Activated T-helper 1 cell treated with Interleukin-2 at 50 U/mL for 16 hours (primary cell): ENCODE results near the gene LSAMP.
"Not testable (repeated sequence)": the region's sequence is repeated elsewhere in the genome, so short reads cannot be mapped to it uniquely, and the experiment has no call there.

Experiments used
- DNase-seq: peaks from one replicate; pipeline ENCODE4 v3.0.0-alpha.2; 2020; ENCODE audit warnings: low read depth

Gene LSAMP

GRCh38 chr3:115833074-115833473 lies 612.2 kb downstream of the LSAMP start:
- DNase-seq, result no peak

GRCh38 chr3:115832265-115832664 lies 613.0 kb downstream of the LSAMP start:
- no peak for DNase-seq

- no peak for DNase-seq
Observed at GRCh38 chr3:115831864-115832263, 613.4 kb downstream of the LSAMP start.

- no peak for DNase-seq
Observed at GRCh38 chr3:115830764-115831395, 614.4 kb downstream of the LSAMP start.

- DNase-seq, result no peak
Observed at GRCh38 chr3:115828401-115828800, 616.9 kb downstream of the LSAMP start.

DNA sequence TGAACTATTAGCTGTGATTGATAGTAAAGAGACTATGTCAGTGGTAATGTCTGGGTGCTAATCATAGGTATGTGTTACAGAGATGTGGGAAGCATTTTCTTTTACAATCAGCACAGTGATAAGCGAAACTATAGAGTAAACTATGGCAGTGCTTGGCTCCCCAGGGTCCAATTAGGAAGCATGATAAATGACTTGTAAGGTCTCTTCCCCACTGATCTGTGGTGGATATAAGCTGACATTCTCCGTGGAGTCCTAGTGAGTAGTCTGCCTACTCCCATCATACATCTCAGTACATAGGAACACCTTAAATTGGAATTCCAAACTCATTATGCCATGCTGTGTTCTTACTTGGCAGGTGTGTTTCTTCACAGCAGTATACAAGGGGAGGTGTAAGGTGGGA lies 617.8 kb downstream of the LSAMP start:
- DNase-seq, result no peak

DNA sequence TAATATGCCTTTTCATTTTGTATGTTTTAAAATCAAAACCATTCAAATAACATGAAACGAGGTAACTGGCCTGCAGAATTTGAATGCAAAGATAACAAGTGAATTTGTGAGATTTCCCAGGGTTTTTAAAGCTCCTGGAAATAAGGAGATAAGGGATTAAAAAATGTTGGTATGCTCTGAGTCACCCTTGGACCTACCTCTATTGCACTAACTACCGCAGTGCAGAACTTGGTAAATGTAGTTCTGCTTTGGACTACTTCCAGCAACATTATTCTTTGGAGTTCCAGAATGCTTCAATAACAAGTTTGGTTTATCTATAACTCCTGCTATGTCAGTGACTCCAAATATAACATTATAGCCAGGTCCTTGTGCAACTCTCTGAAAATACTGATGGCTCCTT lies 620.2 kb downstream of the LSAMP start:
- no peak for DNase-seq

DNA sequence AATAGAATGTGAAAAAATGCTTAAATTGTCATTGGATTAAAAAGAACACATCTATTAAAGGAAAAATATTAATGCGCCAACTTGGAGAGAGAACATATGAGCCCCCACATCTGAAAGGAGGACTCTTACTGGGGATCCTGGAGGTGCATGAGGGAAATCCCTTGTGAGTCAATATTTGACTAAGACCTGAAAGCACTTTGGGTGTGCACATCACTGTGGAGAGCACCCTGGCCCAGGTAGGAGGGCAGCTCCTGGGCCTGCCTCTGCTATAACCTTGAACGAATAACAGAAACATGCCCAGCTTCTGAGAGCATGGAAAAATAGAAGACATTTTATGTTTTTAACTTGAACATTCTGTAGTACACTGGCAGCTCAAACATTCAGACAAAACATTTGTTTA lies 622.2 kb downstream of the LSAMP start:
- DNase-seq, result no peak

GRCh38 chr3:115822579-115822978 lies 622.7 kb downstream of the LSAMP start:
- no peak for DNase-seq

DNA sequence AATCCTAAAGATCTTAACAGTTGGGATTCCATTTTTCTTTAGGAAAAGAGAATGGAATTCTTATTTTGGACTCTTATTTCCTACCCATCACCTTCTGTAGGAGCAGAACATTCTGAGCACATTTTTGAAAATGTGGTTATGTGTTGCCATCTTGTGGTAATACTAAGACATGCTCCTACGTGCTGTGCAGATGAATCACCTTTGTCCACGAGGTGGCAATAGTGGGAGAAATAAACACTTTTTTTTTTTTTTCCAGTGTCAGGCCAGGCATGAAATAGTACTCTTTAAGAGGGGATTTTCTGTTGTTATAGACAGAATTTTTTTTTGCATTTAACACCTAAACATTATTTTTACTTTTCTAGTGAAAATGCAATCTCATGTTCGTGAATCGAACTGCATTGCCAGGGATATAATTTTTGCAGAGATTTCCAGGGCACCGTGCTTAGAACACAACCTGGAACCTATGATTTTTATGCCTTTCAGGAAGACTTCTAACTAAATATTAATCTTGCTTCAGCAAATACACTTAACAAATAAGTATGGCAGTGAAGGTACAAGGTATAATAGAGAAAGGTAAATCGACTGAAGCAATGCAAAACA lies 625.4 kb downstream of the LSAMP start:
- DNase-seq, result no peak

DNA sequence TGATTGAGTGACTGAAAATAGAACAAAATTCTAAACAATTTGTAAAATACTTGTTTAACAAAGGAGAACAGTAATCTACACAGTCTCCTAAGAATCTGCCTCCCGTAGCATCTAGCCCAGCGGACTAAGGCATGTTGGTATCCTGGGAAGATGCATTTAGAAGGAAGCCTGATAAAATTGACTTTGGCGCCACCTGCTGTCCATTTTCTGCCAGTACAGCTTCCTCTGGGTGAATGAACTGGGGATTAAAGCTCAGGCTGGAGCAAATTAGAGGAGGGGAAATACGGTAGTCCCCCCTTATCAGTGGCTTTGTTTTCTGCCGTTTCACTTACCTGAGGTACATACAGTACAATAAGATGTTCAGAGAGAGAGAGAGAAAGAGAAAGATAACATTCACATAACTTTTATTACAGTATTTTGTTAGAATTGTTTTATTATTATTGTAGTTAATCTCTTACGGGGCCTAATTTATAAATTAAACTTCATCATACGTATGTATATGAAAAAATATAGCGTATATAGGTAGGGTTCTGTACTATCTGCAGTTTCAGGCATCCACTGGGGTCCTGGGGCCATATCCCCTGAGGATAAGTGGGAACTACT lies 630.4 kb downstream of the LSAMP start:
- DNase-seq, result peak; percentile 40

DNA sequence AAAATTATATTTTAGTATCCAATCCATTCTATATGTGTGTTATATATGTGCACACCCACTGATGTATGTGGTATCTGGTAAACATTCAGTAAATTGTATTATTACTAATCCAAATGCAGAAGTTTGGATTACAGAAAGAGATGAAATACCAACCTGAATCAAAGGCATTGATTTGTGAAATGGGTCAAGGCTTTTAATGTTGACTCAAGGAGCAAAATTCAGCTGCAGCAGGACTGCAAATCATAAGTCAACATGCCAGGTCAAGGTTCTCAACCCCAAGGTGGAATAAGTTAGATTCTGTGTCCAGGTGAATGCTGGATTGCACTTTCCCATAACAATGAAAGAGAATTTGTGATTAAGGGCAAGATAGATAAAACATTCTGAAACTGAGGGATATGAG lies 631.3 kb downstream of the LSAMP start:
- no peak for DNase-seq

DNA sequence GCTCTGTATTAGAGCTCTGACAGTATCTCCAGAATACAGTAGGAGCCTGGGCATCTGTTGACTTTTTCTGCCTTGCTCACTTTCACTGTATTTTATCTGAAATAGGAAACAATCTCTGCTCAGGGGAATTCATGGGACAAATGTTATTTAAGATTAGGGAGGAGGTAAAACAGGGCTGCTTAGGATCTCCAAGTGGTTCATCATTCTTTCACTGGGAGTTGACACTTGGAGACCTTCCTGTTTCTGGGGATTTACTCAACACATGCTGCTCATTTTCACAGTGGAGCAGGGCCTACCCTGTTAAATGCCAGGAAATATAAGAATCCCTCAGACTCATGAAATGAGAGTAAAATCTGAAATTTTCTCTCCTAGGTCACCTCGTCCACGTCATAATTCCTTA lies 636.5 kb downstream of the LSAMP start:
- DNase-seq, result no peak

DNA sequence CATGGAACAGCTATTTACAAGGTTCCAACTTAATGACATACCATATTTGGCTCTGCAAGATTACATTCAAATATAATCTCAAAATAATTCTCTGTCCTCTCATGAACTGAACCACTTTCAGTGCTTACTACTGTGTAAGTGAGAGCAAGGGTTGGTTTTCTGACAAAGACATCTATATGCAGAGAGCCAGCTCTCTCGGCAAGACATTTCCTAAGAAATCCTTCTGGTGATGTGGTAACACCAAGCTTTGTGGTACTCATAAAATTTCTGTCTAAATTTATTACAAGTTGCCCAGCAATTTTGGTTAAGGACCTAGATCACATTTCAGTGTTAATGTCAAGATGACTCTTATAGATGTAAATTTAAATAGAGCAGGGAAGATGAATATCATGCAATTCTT lies 637.0 kb downstream of the LSAMP start:
- no peak for DNase-seq

DNA sequence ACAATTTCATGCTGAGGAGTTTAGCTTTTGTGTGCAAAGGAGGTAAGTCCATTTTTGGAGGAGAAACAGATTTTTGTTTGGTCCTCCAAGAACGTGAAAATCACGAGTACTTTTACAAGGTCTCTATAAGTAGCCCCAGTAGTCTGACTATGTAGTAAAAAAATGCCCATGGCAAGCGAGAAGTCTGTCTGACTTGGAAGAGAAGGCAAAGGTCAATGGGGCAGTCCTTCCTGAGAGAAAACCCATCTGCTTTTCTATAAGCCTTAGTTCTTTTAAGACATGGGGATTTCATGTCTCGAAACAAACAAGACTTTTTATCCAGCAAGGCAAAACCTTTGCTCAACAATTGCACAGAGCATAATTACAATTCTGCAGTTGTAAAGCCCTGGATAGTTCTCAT lies 638.8 kb downstream of the LSAMP start:
- DNase-seq, result no peak

GRCh38 chr3:115805520-115805919 lies 639.8 kb downstream of the LSAMP start:
- no peak for DNase-seq

- DNase-seq, result no peak
Observed at GRCh38 chr3:115804713-115805119, 640.6 kb downstream of the LSAMP start.

GRCh38 chr3:115804200-115804599 lies 641.1 kb downstream of the LSAMP start:
- no peak for DNase-seq

DNA sequence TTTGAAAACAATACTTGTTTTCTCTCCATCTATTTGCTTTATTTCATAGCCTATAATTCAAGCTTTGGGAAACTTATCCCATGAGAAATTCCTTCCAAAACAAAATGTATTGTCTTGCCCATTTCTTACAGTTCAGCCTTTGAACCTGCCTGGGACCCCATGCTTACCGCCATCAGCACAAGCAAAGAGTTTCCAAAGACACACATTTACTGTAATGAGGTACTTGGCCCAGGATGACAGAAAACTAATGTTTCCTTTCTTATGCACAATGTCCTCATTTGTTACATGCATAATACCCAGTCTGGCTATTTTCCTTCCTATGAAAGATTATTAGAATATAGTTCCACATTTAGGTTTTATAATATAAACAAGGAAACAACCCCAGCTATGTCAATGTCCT lies 641.6 kb downstream of the LSAMP start:
- no peak for DNase-seq

DNA sequence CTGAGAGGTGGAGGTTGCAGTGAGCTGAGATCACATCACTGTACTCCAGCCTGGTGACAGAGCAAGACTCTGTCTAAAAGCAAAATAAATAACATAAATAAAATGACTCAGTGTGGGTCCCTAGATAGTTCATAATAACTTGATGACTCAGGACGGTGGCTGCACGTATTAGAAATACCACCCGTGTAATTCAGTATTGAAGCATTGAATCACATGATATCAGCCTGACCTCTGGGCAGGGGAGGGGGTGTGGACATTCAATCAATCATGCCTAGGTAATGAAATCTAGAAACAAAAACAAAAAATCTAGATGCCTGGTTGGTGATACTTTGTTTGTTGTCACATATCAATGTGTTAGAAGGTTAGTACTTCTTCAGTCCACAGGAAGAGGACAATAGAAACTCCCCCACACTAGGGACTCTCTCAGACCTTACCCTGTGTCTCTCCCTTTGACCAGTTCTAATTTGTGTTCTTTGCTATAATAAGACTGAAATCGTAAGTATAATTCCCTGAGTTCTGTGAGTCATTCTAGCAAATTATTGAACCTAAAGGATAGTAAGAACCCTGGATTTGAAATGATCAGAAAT lies 644.7 kb downstream of the LSAMP start:
- no peak for DNase-seq

- DNase-seq, result not testable (repeated sequence)
Observed at GRCh38 chr3:115800065-115800464, 645.2 kb downstream of the LSAMP start.

GRCh38 chr3:115792206-115792955 lies 652.9 kb downstream of the LSAMP start:
- no peak for DNase-seq
